Lung (tissue), 12 donors: ENCODE results near the gene EEA1. TPM values are rescaled to one million over a fixed set of nuclear protein-coding genes. Genes with fewer than 3 reads are reported as not detected.

Experiments used
- ATAC-seq: fragments of 200-7000 bp; cut with Tn5 transposase; one replicate; pipeline ENCODE4 v1.9.1; 2020; ENCODE audit warnings: moderate number of reproducible peaks; ENCODE audit not compliant: insufficient read depth, low FRiP score
- DNase-seq, 3 donors: peaks; one replicate each; pipeline ENCODE4 v3.0.0-alpha.2; 2013 to 2017
- H3K27ac ChIP-seq, 2 donors: one replicate each; pipeline ENCODE4 v1.5.1; 2013; ENCODE audit warnings: mild to moderate bottlenecking in 2 of 2, moderate library complexity in 2 of 2, control low read depth in 1 of 2, inconsistent platforms in 1 of 2, low read depth in 1 of 2, low read length in 1 of 2
- H3K27me3 ChIP-seq, 3 donors: one replicate each; pipeline ENCODE4 v1.5.1; 2013; ENCODE audit warnings: low read length in 2 of 3; ENCODE audit not compliant: control insufficient read depth in 3 of 3, insufficient read depth in 3 of 3
- H3K36me3 ChIP-seq, 4 donors: one replicate each; pipeline ENCODE4 v1.5.1; 2013; ENCODE audit warnings: low read length in 4 of 4, mild to moderate bottlenecking in 1 of 4, moderate library complexity in 1 of 4; ENCODE audit not compliant: control insufficient read depth in 4 of 4, insufficient read depth in 4 of 4
- H3K4me1 ChIP-seq, 5 donors: one replicate each; pipeline ENCODE4 v1.5.1; 2013; ENCODE audit warnings: low read length in 5 of 5, mild to moderate bottlenecking in 2 of 5, moderate library complexity in 1 of 5; ENCODE audit not compliant: control insufficient read depth in 5 of 5, insufficient read depth in 5 of 5
- H3K4me3 ChIP-seq: one replicate; pipeline ENCODE4 v1.5.1; 2013; ENCODE audit warnings: mild to moderate bottlenecking, control low read depth, moderate library complexity
- H3K9ac ChIP-seq, 2 donors: one replicate each; pipeline ENCODE4 v1.5.1; 2013; ENCODE audit warnings: low read length in 2 of 2, control low read depth in 1 of 2; ENCODE audit not compliant: insufficient read depth in 1 of 2
- H3K9me3 ChIP-seq, 4 donors: one replicate each; pipeline ENCODE4 v1.5.1; 2013; ENCODE audit warnings: low read length in 3 of 4, mild to moderate bottlenecking in 1 of 4, moderate library complexity in 1 of 4; ENCODE audit not compliant: control insufficient read depth in 4 of 4, insufficient read depth in 3 of 4
- CTCF ChIP-seq: IDR thresholded peaks from 2 replicates; pipeline ENCODE4 v1.5.1; 2012; ENCODE audit warnings: mild to moderate bottlenecking; ENCODE audit errors: control extremely low read depth, extremely low read depth
- WGBS, 2 donors: extraction: QIAGEN DNeasy Blood & Tissue Kit; methylation state at CpG; one replicate each; pipeline ENCODE4 v1.1.7; 2013; 5-methylcytosine and 5-hydroxymethylcytosine counted together
- polyA plus RNA-seq, 2 donors: library from polyadenylated mRNA; stranded (reverse); fragments of 200-250 nt; gene quantifications; one replicate each; pipeline ENCODE4 v1.2.1, GENCODE V29; 2013
- total RNA-seq, 2 donors: library from RNA; depleted of rRNA in 1 of 2; stranded (reverse); fragments of >200 nt in 1 of 2; gene quantifications; one replicate each; pipeline ENCODE4 v1.2.1, GENCODE V29; 2014 to 2021
- donor health status: control.
- donor health status: control.
- donor health status: Bipolar disorder and iron deficiency.
- donor health status: healthy.
- donor health status: DM: yes; HTN: yes; CAD: no.

EEA1 gene
- total and polyA plus RNA-seq, 4 donors: 3.7 to 37.0 (median 15.8) TPM

GRCh38 chr12:92949466-92949865, 20.4 kb upstream of the EEA1 start:
- Histone ChIP-seq H3K9me3 (peaks cover 0 to 7% (median 3%) of the 10 kb centered on the region in 4 donors), H3K27me3 (no peaks in the 10 kb centered on the region), H3K4me3 (no peak overlapping the region), H3K4me1 (no peaks in the 10 kb centered on the region), H3K36me3 (no peaks in the 10 kb centered on the region), H3K27ac (no peak overlapping the region), H3K9ac (no peak overlapping the region)
- DNase-seq: no peak
- WGBS, 2 donors: 87 to 100% methylated on average over 1 of the region's 1 CpG
- no peak for ATAC-seq
- no peak for TF ChIP-seq CTCF

- Histone ChIP-seq H3K4me3 (no peak overlapping the region), H3K4me1 (peaks cover 0 to 9% (median 0%) of the 10 kb centered on the region in 5 donors), H3K9ac (no peak overlapping the region), H3K9me3 (no peaks in the 10 kb centered on the region), H3K36me3 (no peaks in the 10 kb centered on the region), H3K27ac (no peak overlapping the region), H3K27me3 (no peaks in the 10 kb centered on the region)
- ATAC-seq (no peak), DNase-seq (no peak)
- TF ChIP-seq CTCF: no peak
These were observed 18.6 kb upstream of the EEA1 start for GRCh38 chr12:92947589-92948215.

- Histone ChIP-seq H3K9ac (no peak overlapping the region), H3K4me3 (no peak overlapping the region), H3K27me3 (no peaks in the 10 kb centered on the region), H3K4me1 (peaks cover 0 to 16% (median 0%) of the 10 kb centered on the region in 5 donors), H3K36me3 (no peaks in the 10 kb centered on the region), H3K9me3 (no peaks in the 10 kb centered on the region), H3K27ac (no peak overlapping the region)
- DNase-seq (no peak), ATAC-seq (no peak)
- WGBS, 2 donors: 90 to 93% methylated on average over 2 of the region's 2 CpGs
- TF ChIP-seq CTCF: no peak
These were observed 16.6 kb upstream of the EEA1 start for GRCh38 chr12:92945659-92946220.
